HG03103 (cell line): ENCODE results near the gene ANXA2R.

Experiments used
- ATAC-seq: cut with Tn5 transposase; IDR thresholded peaks from one replicate; pipeline ENCODE4 v1.9.1; 2021; ENCODE audit warnings: low read depth; ENCODE audit not compliant: unreplicated experiment

ANXA2R gene

DNA sequence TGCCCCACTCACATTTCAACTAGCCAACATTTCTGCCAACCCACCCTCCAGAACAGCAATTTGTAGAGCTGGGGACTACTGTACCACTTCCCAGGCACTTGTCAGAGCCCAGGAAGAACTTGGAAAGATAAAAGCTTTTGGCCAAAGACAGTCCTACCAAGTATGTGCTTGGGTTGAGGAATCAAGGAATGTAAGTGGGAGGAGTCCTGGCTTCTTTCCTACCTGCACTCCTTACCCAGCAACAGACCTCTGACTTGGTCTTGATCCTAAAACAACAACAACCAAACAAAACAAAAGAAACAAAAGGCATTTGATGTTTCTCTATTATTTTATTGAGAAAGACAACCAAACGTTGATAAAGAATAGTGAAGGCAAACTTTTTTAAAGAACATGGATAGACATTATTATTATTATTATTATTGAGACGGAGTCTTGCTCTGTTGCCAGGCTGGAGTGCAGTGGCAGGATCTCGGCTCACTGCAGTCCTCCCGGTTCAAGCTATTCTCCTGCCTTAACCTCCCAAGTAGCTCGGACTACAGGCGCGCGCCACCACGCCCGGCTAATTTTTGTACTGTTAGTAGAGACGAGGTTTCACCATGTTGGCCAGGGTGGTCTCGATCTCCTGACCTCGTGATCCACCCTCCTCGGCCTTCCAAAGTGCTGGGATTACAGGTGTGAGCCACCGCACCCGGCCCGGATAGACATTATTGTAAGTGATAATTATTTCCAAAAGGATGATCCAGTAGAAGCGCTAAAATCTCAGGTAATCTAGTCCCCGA, 33.5 kb downstream of the ANXA2R start:
- no peak for ATAC-seq

DNA sequence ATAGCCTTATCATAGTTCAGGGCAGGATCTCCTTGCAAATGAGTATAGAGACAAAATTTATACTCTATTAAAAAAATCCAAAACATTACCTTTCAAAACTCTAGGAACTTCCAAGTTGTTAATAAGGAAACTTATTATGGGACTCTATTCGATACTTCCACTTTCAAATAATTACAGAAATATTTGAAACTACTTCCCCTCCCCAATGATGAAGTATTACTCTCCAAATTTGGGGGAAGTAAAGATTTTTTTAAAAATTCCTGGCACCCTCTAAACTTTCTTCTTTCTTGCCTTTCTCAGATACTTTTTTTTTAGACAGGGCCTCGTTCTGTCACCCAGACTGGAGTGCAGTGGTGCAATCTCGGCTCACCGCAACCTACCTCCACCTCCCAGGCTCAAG, 35.1 kb downstream of the ANXA2R start:
- ATAC-seq: no peak

GRCh38 chr5:43001748-43002147, 38.4 kb downstream of the ANXA2R start:
- ATAC-seq: no peak

- no peak for ATAC-seq
Observed at GRCh38 chr5:43000914-43001313, 39.2 kb downstream of the ANXA2R start.

- ATAC-seq: no peak
Observed at GRCh38 chr5:43000111-43000840, 39.8 kb downstream of the ANXA2R start.

GRCh38 chr5:42995360-42995751, 44.8 kb downstream of the ANXA2R start:
- ATAC-seq: no peak

- peak; percentile 47 for ATAC-seq
Observed at GRCh38 chr5:42994555-42995359, 45.4 kb downstream of the ANXA2R start.

DNA sequence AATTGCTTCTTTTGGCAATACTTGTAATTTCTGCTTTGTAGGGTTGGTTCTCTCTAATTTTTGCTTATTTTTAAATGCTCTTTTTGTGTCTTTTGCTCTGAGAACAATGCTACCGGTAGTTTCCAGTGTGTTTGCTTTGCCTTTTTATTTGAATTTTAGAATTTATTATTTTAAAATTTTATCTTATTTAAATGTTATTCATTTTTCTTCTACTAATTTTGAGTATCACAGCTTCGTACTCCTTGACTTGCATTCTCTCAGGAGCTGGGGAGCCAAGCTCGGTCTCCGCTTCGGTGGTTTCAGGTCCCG, 45.9 kb downstream of the ANXA2R start:
- ATAC-seq: no peak

DNA sequence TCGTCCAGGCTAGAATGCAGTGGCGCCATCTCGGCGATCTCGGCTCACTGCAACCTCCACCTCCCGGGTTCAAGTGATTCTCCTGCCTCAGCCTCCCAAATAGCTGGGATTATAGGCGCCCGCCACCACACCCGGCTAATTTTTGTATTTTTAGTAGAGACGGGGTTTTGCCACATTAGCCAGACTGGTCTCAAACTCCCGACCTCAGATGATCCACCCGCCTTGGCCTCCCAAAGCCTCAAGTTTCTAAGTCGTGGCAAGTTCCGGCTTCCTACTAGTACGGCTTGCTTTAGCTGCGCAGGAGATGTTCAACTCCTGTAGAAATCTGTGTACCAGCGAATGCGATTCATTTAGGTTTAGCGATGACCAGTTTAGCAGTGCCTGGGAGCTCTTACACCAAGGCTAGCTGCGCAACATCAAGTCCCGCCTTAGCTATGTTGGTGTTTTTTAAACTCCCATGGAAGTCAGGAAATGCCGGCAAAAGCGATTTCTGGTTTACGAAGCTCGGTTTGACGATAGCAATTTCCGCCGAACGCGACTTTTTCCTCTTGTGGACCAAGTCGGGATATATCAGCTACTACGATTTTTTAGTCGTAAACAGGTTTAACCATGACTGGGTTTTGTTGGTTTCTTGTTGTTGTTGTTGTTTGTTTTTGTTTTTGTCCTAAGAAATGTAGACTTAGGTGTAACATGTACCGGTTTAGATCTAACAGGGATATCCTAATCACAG, 46.4 kb downstream of the ANXA2R start:
- no peak for ATAC-seq

DNA sequence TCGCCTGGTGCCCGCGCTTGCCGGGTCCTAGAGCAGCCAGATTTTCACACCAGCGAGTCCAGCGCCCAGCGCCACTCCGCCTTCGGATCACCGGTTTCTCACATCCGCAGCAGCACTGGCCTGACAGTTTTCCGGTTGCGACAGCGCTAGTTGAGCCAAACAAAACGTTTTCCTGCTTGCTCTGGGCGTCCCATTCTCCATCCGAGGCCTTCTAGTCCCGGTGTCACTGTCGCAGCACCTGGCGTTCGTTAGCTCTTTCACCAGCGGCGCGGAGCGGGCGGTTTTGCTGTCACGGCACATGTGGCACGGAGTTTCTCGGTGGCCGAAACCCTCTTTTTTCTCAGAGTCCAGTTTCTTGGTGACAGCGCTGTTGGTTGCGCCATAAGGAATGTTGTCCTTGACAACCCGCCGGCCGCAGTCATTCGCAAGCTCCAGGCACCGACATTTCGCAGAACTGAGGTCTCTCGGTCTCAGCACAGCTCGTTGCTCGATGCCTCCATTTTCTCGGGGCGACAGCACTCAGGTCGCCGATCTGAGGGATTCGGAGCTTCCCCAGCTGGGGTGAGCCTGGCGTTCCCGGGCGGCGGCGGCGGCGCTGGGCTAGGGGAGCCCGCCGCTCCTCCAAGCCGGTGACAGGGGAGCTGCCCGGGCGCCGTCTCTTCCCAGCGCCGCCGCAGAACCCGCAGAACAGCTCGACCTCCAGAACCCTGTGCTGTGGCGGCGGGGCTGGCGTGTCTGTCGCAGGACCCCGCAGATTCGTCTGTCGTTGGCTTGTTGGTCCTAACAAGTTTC, 47.8 kb downstream of the ANXA2R start:
- peak; percentile 38 for ATAC-seq

DNA sequence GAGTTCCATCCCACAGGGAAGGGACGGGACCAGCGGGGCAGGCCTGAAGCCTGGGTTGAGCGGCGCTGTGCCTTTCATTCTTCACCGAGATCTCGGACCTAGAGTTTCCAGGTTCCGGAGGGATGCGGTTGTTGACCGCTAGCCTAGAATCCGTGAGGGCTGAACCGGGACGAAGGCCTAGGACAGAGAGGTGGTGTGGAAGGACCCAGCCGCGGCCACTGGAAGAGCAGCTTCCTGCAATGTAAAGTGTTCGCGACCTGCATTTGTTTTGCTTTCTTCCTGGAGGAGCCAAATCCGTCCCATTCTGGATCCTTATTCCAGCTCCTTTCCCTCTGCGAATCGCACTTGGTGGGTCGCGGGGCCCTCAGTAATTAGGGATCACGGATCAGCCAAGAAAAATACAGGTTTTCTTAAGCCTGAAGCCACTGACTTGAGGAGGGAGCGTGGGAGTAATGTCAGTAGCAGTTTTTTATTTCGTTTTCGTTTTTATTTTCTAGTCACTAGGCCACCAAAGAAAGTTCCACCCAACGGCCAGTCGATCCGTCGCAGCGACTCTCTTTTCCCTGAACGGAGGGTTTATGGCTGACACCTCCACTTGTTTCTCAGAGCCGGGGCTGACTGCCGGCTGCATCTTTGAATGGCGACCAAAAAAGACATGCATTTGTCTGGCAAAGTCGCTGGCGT, 48.6 kb downstream of the ANXA2R start:
- ATAC-seq: peak; percentile 21

DNA sequence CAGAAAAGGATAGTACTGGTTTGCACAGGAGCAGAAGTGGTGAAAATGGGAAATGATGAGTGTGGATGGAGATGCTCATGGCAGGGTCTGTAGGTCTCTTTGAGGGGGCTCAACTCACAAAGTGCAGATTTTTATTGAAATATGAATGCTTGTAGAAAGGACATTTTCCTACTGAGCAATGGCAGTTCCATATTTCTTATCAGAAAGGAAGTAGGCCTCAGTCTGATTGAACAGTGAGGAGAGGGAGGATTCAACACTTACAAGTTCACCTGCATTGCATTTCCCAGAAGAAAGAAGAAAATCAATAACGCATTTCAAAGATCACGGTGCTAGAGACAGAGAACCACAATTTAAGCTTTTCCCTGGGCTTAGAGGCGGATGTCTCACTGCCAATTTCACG, 49.2 kb downstream of the ANXA2R start:
- no peak for ATAC-seq
